G401.6 (cell line): ENCODE measurements around the gene NR1H2.
"Not testable (repeated sequence)": the region's sequence is repeated elsewhere in the genome, so short reads cannot be mapped to it uniquely, and the experiment has no call there.

Experiments
- FAIRE-seq: peaks from 2 replicates; lab custom pipeline; 2012; peaks lifted over from hg19 to GRCh38; lab: Jason Lieb, UNC

Gene NR1H2

GRCh38 chr19:50378863-50379236, 2.6 kb downstream of the NR1H2 start:
- FAIRE-seq = no peak

- FAIRE-seq = no peak
Measured at GRCh38 chr19:50379602-50380001, 3.3 kb downstream of the NR1H2 start.

- FAIRE-seq = no peak
Measured at GRCh38 chr19:50380137-50380536, 3.9 kb downstream of the NR1H2 start.

DNA sequence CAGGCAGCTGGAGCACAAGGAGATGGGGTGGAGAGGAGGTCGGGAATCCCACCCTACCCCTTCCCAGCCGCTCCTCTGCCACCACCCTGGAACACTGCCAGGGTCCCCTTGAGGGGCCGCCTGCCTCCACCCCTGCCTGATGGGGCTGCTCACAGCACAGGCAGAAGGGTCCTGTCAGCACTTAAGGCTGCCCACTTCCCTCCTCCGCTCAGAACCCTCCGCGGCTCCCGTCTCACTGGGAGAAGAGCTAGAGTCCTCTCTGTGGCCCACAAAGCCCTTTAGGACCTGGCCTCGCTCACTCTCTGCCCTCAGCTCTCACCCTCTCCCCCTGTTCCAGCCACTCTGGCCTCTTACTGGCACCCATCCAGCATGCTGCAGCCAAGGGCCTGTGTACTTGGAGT, 4.5 kb downstream of the NR1H2 start:
- FAIRE-seq = no peak

DNA sequence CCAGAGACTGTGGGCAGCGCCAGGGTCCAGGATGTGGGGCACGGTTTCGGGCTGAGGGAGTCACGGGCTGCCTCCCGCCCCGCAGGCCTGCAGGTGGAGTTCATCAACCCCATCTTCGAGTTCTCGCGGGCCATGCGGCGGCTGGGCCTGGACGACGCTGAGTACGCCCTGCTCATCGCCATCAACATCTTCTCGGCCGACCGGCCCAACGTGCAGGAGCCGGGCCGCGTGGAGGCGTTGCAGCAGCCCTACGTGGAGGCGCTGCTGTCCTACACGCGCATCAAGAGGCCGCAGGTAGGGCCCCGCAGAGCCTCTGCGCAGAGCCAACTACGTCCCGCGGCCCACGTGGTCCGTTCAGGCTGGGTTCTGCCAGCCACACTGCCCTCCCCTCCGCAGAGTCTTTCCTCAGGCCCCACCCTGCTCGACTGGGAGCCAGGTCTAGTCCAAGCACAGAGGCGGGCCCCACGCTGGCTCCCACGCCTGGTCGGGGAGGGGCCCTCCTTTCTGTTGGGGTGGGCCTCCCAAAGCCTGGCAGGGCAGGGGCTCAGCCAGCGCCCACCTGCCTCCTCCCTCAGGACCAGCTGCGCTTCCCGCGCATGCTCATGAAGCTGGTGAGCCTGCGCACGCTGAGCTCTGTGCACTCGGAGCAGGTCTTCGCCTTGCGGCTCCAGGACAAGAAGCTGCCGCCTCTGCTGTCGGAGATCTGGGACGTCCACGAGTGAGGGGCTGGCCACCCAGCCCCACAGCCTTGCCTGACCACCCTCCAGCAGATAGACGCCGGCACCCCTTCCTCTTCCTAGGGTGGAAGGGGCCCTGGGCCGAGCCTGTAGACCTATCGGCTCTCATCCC, 5.8 kb downstream of the NR1H2 start:
- FAIRE-seq = no peak

- FAIRE-seq = no peak
Measured at GRCh38 chr19:50383001-50383851, 7.0 kb downstream of the NR1H2 start.

- FAIRE-seq = peak; percentile 97
Measured at GRCh38 chr19:50383852-50384684, 7.8 kb downstream of the NR1H2 start, which contains the start of gene POLD1. POLD1 (plus strand) TSS chr19:50384347; CDS start chr19:50398852, 14,505 bp downstream.

GRCh38 chr19:50384685-50385535, 8.7 kb downstream of the NR1H2 start:
- FAIRE-seq = no peak

GRCh38 chr19:50387176-50387867, 11.1 kb downstream of the NR1H2 start:
- no peak for FAIRE-seq

DNA sequence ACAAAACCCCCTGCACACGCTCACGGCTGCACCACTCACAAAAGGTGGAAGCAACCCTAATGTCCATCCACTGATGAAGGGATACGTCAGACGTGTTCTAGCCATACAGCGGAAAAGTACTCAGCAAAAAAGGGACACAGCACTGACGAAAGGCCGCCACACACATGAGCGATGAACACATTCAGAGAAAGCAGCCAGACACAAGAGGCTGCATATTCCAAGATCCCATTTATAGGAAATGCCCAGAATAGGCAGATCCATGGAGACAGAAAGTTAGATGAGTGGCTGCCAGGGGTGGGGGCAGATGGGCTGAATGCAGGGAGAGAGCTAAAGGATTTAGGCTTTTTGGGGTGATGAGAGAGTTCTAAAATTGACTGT, 11.6 kb downstream of the NR1H2 start:
- FAIRE-seq = no peak

DNA sequence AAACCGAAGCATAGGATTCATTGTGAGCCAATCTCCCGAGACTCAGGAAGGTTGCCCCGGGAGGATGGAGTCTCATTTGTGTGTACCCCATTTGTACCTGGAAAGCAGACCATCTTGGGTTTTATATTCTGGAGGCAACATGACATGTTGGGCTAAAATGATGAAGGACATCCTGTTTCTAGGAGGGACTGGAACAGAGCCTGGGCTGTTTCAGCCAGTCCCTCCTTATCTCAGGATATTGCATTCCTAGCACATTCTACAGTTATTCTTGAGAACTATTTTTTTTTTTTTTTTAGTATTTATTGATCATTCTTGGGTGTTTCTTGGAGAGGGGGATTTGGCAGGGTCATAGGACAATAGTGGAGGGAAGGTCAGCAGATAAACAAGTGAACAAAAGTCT, 14.0 kb downstream of the NR1H2 start:
- not testable (repeated sequence) for FAIRE-seq

- not testable (repeated sequence) for FAIRE-seq
Measured at GRCh38 chr19:50390952-50391351, 14.7 kb downstream of the NR1H2 start.

DNA sequence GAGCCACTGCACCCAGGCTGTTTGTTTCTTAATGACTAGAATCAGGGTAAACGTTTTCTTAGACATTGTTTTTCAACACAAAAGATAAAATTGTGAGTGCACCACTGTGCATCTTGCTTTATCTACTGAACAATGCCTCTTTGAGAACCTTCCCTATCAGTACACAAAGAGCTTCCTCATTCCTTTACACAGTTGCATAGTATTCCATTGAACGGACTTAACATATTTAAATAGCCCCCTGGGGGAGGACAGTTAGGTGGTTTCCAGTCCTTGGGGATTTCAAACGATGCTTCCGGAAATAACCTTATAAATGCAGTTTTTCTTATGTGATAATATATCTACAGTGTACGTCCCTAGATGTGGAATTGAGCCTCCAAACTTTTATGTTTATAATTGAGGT, 16.5 kb downstream of the NR1H2 start:
- FAIRE-seq = no peak

DNA sequence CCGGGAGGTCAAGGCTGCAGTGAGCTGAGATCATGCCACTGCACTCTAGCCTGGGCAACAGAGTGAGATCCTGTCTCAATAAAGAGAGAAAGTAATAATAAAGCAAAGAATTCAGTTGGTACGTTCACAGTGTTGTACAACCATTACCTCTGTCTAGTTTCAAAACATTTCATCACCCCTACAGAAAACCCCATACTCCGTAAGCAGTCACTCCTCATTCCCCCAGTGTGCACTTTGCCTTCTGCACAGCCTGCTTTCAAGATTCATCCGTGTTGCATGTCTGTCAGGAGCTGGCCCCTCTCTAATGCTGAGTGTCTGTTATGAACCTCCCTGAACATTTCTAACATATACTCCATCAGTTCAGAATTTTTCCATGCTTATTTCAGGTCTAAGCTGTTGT, 17.3 kb downstream of the NR1H2 start:
- no peak for FAIRE-seq

GRCh38 chr19:50394017-50394416, 17.8 kb downstream of the NR1H2 start:
- no peak for FAIRE-seq

DNA sequence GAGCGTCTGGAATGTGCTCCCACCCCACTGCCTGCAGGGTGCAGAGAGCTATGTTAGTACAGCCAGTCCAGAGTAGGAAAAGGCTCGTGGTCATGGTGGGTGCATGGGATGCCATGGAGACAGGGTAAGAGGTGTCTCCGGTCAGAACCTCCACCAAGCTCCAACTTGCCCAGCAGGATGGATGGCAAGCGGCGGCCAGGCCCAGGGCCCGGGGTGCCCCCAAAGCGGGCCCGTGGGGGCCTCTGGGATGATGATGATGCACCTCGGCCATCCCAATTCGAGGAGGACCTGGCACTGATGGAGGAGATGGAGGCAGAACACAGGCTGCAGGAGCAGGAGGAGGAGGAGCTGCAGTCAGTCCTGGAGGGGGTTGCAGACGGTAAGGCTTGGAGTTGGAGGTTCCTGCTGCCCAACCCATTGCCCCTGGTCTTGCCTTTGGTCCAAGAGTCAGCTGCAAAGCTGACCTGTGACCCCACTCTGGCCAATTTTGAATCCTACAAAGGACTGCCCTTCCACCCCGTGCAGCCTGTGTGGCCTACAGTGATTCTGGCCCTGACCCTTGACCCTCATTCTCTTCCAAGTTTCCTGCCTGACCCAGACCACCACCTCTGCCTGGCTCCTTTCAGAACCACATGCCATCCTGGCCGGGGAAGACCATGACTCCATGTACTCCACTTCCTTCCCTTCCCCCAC, 22.6 kb downstream of the NR1H2 start:
- no peak for FAIRE-seq

DNA sequence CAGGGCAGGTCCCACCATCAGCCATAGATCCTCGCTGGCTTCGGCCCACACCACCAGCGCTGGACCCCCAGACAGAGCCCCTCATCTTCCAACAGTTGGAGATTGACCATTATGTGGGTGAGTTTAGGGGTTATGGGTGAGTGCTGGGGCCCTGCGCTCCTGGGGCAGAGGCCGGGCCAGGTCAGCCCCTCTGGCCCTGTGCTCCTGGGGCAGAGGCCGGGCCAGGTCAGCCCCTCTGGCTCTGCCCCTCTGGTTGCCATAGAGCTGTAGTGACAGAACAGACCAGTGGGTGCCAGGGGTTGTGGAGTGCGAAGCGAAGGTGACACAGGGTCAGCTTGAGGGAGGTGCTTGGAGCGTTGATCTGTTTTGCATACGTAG, 23.1 kb downstream of the NR1H2 start:
- FAIRE-seq = no peak

GRCh38 chr19:50401605-50402450, 25.6 kb downstream of the NR1H2 start:
- FAIRE-seq = no peak

- no peak for FAIRE-seq
Measured at GRCh38 chr19:50402544-50403301, 26.5 kb downstream of the NR1H2 start.
